Ascending aorta (tissue), 2 donors: ENCODE measurements around the gene GPR143. TPM values are rescaled to one million over a fixed set of nuclear protein-coding genes. Genes with fewer than 3 reads are reported as not detected.

Experiments used
- DNase-seq, 2 donors: peaks; one replicate each; pipeline ENCODE4 v3.0.0-alpha.2; 2019; ENCODE audit warnings: low spot score in 2 of 2
- H3K27ac ChIP-seq, 2 donors: fragments of 200-600 bp; sonication (generic); one replicate each; pipeline ENCODE4 v1.5.1; 2016 to 2017; ENCODE audit warnings: mild to moderate bottlenecking in 1 of 2
- H3K27me3 ChIP-seq: fragments of 200-600 bp; sonication (generic); one replicate; pipeline ENCODE4 v1.5.1; 2017
- H3K36me3 ChIP-seq, 2 donors: fragments of 200-600 bp; sonication (generic); one replicate each; pipeline ENCODE4 v1.5.1; 2016
- H3K4me1 ChIP-seq, 2 donors: fragments of 200-600 bp; sonication (generic); one replicate each; pipeline ENCODE4 v1.5.1; 2016 to 2017; ENCODE audit warnings: mild to moderate bottlenecking in 1 of 2
- H3K4me3 ChIP-seq, 2 donors: fragments of 200-600 bp; sonication (generic); one replicate each; pipeline ENCODE4 v1.5.1; 2016 to 2017; ENCODE audit warnings: mild to moderate bottlenecking in 1 of 2
- H3K9me3 ChIP-seq, 2 donors: fragments of 200-600 bp; sonication (generic); one replicate each; pipeline ENCODE4 v1.5.1; 2016
- CTCF ChIP-seq, 3 experiments: fragments of 200-600 bp in 2 of 3; fragments of 450-650 bp in 1 of 3; sonication (generic) in 2 of 3; IDR thresholded peaks; one replicate each; pipeline ENCODE4 v1.5.1; 2016 to 2019; ENCODE audit warnings: antibody characterized with exemption in 3 of 3, mild to moderate bottlenecking in 1 of 3, moderate library complexity in 1 of 3
- intact Hi-C: fragments of 100-400 bp; cut with DNase I; formaldehyde crosslinking; loops from one replicate; pipeline ENCODE4 v1.15.1; 2023
- total RNA-seq: library from RNA; depleted of rRNA; stranded (reverse); fragments of >200 nt; gene quantifications from one replicate; pipeline ENCODE4 v1.1.0, GENCODE V29; 2016

Gene GPR143
- total RNA-seq, 1 donor from 2014 or later: not detected

GRCh38 chrX:9788911-9789310 is 23.3 kb upstream of the GPR143 start:
- peaks cover 0 to 2% of the 10 kb centered on the region in 2 donors for H3K4me1 ChIP-seq
- no peaks in the 10 kb centered on the region for H3K9me3 ChIP-seq
- no peak for TF ChIP-seq CTCF (IDR thresholded peaks at IDR 0.05)
- no peaks in the 10 kb centered on the region for H3K27me3 ChIP-seq
- H3K36me3 ChIP-seq: no peaks in the 10 kb centered on the region
- H3K4me3 ChIP-seq: no peak overlapping the region
- no peak for DNase-seq
- intact Hi-C loops: no loop called here
- H3K27ac ChIP-seq: no peak overlapping the region

- intact Hi-C loops: no loop called here
- H3K4me3 ChIP-seq: peak overlapping the region; percentile 57 to 60
- DNase-seq: no peak
- peaks cover 0 to 2% of the 10 kb centered on the region in 2 donors for H3K4me1 ChIP-seq
- no peaks in the 10 kb centered on the region for H3K9me3 ChIP-seq
- TF ChIP-seq CTCF (IDR thresholded peaks at IDR 0.05): no peak
- H3K27ac ChIP-seq: no peak overlapping the region
- no peaks in the 10 kb centered on the region for H3K27me3 ChIP-seq
- no peaks in the 10 kb centered on the region for H3K36me3 ChIP-seq
These were observed 21.4 kb upstream of the GPR143 start for GRCh38 chrX:9786798-9787635.

- intact Hi-C loops: no loop called here
- no peak for DNase-seq
- no peak within 1 kb of the TSS for H3K27ac ChIP-seq
These were observed 20.5 kb upstream of the GPR143 start, which contains the start of gene SHROOM2 for GRCh38 chrX:9785944-9786797. TSS of gene SHROOM2 (plus strand) at chrX:9786429. CDS start at chrX:9786546, 117 bp downstream.

GRCh38 chrX:9785254-9785943 is 19.8 kb upstream of the GPR143 start:
- DNase-seq: no peak
- intact Hi-C loops: no loop called here

More at GRCh38 chrX:9785944-9786797, 20.5 kb upstream of the GPR143 start, which contains the start of gene SHROOM2:
- H3K4me1 ChIP-seq: peaks cover 0 to 2% of the 10 kb centered on the region in 2 donors
- no peaks in the 10 kb centered on the region for H3K36me3 ChIP-seq
- TF ChIP-seq CTCF (IDR thresholded peaks at IDR 0.05): no peak
- no peaks in the 10 kb centered on the region for H3K9me3 ChIP-seq
- H3K27me3 ChIP-seq: no peaks in the 10 kb centered on the region
- H3K4me3 ChIP-seq: peak within 1 kb of the TSS; percentile 57 to 60

More at GRCh38 chrX:9785254-9785943, 19.8 kb upstream of the GPR143 start:
- peak overlapping the region; percentile 57 to 60 for H3K4me3 ChIP-seq
- H3K4me1 ChIP-seq: peaks cover 0 to 2% of the 10 kb centered on the region in 2 donors
- H3K27me3 ChIP-seq: no peaks in the 10 kb centered on the region
- no peak overlapping the region for H3K27ac ChIP-seq
- H3K36me3 ChIP-seq: no peaks in the 10 kb centered on the region
- TF ChIP-seq CTCF (IDR thresholded peaks at IDR 0.05): no peak
- no peaks in the 10 kb centered on the region for H3K9me3 ChIP-seq
